ENCODE results near the gene NFYA. TPM values are rescaled to one million over a fixed set of nuclear protein-coding genes. Genes with fewer than 3 reads are reported as not detected.
A peak's percentile ranks its signal among the peaks of the same experiment; 100 is the strongest.

NFYA gene
- total RNA-seq, 1 experiment from 2014 or later = 43.0 TPM

DNA sequence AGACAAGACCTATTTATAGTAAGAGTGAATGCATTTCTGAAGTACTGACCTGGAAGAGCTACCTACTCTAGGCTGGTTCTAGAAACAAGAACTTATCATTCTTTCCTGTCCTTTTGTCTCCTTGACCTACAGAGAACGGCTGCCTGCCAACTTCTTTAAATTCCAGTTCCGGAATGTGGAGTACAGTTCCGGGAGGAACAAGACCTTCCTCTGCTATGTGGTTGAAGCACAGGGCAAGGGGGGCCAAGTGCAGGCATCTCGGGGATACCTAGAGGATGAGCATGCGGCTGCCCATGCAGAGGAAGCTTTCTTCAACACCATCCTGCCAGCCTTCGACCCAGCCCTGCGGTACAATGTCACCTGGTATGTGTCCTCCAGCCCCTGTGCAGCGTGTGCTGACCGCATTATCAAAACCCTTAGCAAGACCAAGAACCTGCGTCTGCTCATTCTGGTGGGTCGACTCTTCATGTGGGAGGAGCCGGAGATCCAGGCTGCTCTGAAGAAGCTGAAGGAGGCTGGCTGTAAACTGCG lies 11.5 kb upstream of the NFYA start:
- no peaks in the 10 kb centered on the region for H3K9me3 Mint-ChIP-seq
- Histone ChIP-seq H3T11ph (ENCODE audit: low read length) (no peak overlapping the region), H3K27me3 (ENCODE audit: insufficient read depth, low read length) (no peaks in the 10 kb centered on the region), H3K56ac (ENCODE audit: insufficient read length, low read depth, low read length) (no peak overlapping the region), H3K9ac (ENCODE audit: extremely low read depth, insufficient read length, low read length) (no peak overlapping the region), H2BK5ac (ENCODE audit: insufficient read length, low read length) (no peak overlapping the region), H4K20me1 (ENCODE audit: control insufficient read depth, insufficient read depth, insufficient read length) (no peaks in the 10 kb centered on the region), H3K9me3 (ENCODE audit: control insufficient read depth, low read depth, low read length) (no peaks in the 10 kb centered on the region), H2AK5ac (ENCODE audit: insufficient read length, low read length) (no peak overlapping the region), H3K23me2 (ENCODE audit: insufficient read length, low read depth, low read length, poor library complexity, severe bottlenecking) (no peaks in the 10 kb centered on the region), H2BK12ac (ENCODE audit: insufficient read length, low read depth, low read length) (no peak overlapping the region), H3K4me2 (ENCODE audit: insufficient read depth, insufficient read length, low read length) (no peak overlapping the region), H2BK120ac (ENCODE audit: low read depth, low read length, poor library complexity, severe bottlenecking) (no peak overlapping the region), H3K23ac (ENCODE audit: insufficient read length, low read depth, low read length) (no peak overlapping the region), H4K5ac (ENCODE audit: insufficient read length, low read depth, low read length) (no peak overlapping the region), H4K91ac (ENCODE audit: insufficient read length, low read depth, low read length) (no peak overlapping the region), H3K27ac (ENCODE audit: insufficient read length, low read depth, low read length) (no peak overlapping the region), H4K8ac (replicated peaks; ENCODE audit: insufficient read length, low read depth, low read length) (no peak overlapping the region), H2BK20ac (ENCODE audit: low read depth, low read length, poor library complexity, severe bottlenecking) (peak overlapping the region; percentile 27), H3K18ac (ENCODE audit: insufficient read length, low read depth, low read length) (no peak overlapping the region), H3K14ac (ENCODE audit: insufficient read depth, low read length) (no peak overlapping the region), H3K4ac (ENCODE audit: low read depth, low read length) (no peak overlapping the region), H3K79me2 (ENCODE audit: insufficient read depth, low read length) (no peaks in the 10 kb centered on the region), H2AFZ (ENCODE audit: low read length) (no peak overlapping the region), H2BK15ac (ENCODE audit: low read depth, low read length) (no peak overlapping the region), H3K4me1 (ENCODE audit: insufficient read depth, low read length) (0 out of 2 replicates have a peak, but pooled peaks cover 5% of the 10 kb centered on the region), H3K79me1 (ENCODE audit: insufficient read depth, low read depth, low read length, poor library complexity, severe bottlenecking) (no peaks in the 10 kb centered on the region)
- no CpG with 5 or more reads among the region's 13 CpGs for WGBS (ENCODE audit: extremely low coverage, insufficient read length, low lambda C conversion rate)
- DNase-seq = no peak
- H3K4me1 Mint-ChIP-seq = peaks cover 9 to 15% of the 10 kb centered on the region in 2 experiments
- H3K36me3 Mint-ChIP-seq (ENCODE audit: insufficient read depth in 1 of 3, low read depth in 3 of 3) = peaks cover 2 to 24% (median 11%) of the 10 kb centered on the region in 3 experiments; a peak in 5 of 7 replicates
- no peaks in the 10 kb centered on the region for H3K27me3 Mint-ChIP-seq (ENCODE audit: low read depth)
- TF ChIP-seq, protein P1, sequence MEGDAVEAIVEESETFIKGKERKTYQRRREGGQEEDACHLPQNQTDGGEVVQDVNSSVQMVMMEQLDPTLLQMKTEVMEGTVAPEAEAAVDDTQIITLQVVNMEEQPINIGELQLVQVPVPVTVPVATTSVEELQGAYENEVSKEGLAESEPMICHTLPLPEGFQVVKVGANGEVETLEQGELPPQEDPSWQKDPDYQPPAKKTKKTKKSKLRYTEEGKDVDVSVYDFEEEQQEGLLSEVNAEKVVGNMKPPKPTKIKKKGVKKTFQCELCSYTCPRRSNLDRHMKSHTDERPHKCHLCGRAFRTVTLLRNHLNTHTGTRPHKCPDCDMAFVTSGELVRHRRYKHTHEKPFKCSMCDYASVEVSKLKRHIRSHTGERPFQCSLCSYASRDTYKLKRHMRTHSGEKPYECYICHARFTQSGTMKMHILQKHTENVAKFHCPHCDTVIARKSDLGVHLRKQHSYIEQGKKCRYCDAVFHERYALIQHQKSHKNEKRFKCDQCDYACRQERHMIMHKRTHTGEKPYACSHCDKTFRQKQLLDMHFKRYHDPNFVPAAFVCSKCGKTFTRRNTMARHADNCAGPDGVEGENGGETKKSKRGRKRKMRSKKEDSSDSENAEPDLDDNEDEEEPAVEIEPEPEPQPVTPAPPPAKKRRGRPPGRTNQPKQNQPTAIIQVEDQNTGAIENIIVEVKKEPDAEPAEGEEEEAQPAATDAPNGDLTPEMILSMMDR (conservative IDR thresholded peaks at IDR 0.05) = no peak
- no peak overlapping the region; a peak in 2 of 7 replicates for H3K27ac Mint-ChIP-seq
- no peak overlapping the region for H3K4me3 Mint-ChIP-seq

All from H9 (cell line).